Right hindlimb (tissue), 1 donor: ENCODE measurements around the gene CPNE2.
"Not testable (repeated sequence)": the region's sequence is repeated elsewhere in the genome, so short reads cannot be mapped to it uniquely, and the experiment has no call there.

ENCODE experiments used
- DNase-seq: peaks from one replicate; pipeline ENCODE4 v3.0.0-alpha.2; 2018

The CPNE2 gene

GRCh38 chr16:57179215-57179828 is 86.9 kb downstream of the CPNE2 start:
- no peak for DNase-seq

GRCh38 chr16:57184113-57184512 is 91.7 kb downstream of the CPNE2 start:
- no peak for DNase-seq

GRCh38 chr16:57184887-57185445 is 92.6 kb downstream of the CPNE2 start:
- no peak for DNase-seq

GRCh38 chr16:57185446-57185944 is 93.1 kb downstream of the CPNE2 start:
- peak; percentile 64 for DNase-seq

GRCh38 chr16:57185945-57186871 is 93.8 kb downstream of the CPNE2 start, which contains the start of the genes PSME3IP1 and RSPRY1:
PSME3IP1 (minus strand) TSS chr16:57186039; CDS start chr16:57173854, 12,185 bp downstream.
RSPRY1 (plus strand) TSS chr16:57186329; CDS start chr16:57204659, 18,330 bp downstream.
- peak; percentile 100 for DNase-seq

- peak; percentile 56 for DNase-seq
Observed at GRCh38 chr16:57186872-57187854, 94.8 kb downstream of the CPNE2 start.

GRCh38 chr16:57187902-57188710 is 95.7 kb downstream of the CPNE2 start:
- DNase-seq, result not testable (repeated sequence)

GRCh38 chr16:57188711-57189002 is 96.3 kb downstream of the CPNE2 start:
- no peak for DNase-seq

- DNase-seq, result not testable (repeated sequence)
Observed at GRCh38 chr16:57189527-57189926, 97.1 kb downstream of the CPNE2 start.

GRCh38 chr16:57190136-57190535 is 97.8 kb downstream of the CPNE2 start:
- no peak for DNase-seq

- no peak for DNase-seq
Observed at GRCh38 chr16:57191056-57191571, 98.7 kb downstream of the CPNE2 start.

- DNase-seq, result no peak
Observed at GRCh38 chr16:57192146-57192545, 99.8 kb downstream of the CPNE2 start.

- no peak for DNase-seq
Observed at GRCh38 chr16:57192720-57193486, 100.5 kb downstream of the CPNE2 start.

GRCh38 chr16:57194512-57194911 is 102.1 kb downstream of the CPNE2 start:
- no peak for DNase-seq

- DNase-seq, result no peak
Observed at GRCh38 chr16:57196286-57196685, 103.9 kb downstream of the CPNE2 start.

GRCh38 chr16:57196753-57197152 is 104.4 kb downstream of the CPNE2 start:
- no peak for DNase-seq
